ENCODE results near the gene TTC16.
A peak's percentile ranks its signal among the peaks of the same experiment; 100 is the strongest.

TTC16 gene

GRCh38 chr9:127715470-127716337 is at the start of gene TTC16, which contains the start of gene PTRH1:
Gene TTC16, plus strand, starts transcription at chr9:127716079. Its CDS starts 67 bp downstream, at chr9:127716146.
Gene PTRH1, minus strand, starts transcription at chr9:127715663. Its CDS starts 24 bp downstream, at chr9:127715639.
- peak; percentile 90 for DNase-seq

DNA sequence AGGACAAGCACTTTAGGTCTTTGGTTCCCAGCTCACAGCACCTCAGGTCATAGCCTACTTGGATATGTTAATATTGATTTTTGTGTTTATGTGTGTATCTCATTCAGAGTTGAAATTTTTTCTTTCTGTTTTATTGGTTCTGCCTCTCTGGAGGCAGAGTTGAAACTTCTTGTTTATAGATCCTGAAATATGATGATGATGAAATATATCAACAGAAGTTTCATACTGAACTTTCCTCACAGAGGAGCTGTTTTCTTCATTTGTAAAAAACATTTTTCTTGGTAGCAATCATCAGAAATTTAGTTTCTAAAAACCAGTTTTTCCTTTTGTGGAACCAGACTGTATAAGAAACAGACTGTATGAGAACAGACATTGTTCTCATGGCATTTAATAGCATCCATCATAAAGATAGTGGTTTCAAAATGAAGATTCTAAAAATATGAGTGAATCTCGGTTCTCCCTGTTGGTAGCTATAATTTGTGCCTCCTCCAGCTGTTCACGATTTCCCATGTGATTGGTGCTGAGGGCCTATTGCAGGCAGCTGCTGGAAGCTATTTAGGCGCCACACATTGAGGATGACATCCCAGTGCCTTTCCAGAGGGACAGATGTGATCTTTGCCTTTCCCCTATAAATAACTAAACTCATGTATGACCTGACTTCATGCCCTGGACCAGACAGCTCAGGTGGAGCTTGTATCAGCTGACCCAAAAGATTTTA is 48.6 kb upstream of the TTC16 start:
- no peak for DNase-seq

DNA sequence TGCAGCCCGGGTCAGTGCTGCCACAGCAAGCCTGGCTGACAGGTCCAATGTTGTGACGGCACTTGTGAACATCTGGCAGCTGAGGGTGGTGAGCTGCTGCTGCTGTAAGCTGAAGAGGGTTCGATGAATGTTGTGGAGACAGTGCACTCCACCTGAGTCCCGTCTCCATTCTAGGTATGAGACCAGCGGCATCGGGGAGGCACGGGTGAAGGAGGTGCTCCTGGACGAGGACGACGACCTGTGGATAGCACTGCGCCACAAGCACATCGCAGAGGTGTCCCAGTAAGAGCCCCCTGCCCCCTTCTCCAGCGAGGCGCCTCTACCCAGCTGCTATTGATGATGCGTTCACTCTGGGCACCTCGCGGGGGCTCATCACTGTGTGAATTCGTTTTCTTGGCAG is 48.0 kb upstream of the TTC16 start:
- DNase-seq = no peak

DNA sequence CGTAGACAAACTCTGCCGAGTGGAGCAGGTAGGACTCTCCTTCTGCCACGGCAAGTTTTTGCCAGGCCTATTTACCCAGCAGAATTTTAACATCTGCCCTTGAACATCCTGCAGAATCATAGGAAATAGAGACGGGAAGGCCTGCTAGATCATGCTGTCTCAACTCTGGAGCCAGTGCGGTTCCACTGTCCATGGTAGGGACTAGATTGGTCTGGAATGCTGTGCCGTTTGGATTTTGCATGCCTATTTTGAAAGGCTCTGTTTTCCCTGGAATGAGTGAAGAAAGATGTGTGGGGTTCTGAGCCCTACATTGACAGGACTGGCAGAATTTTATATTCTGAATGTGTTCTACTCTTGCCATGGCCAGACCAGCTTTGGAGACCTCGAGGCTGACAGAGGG is 42.6 kb upstream of the TTC16 start:
- DNase-seq = no peak

- no peak for DNase-seq
These were observed 39.2 kb upstream of the TTC16 start for GRCh38 chr9:127676638-127677037.

GRCh38 chr9:127679506-127679905 is 36.4 kb upstream of the TTC16 start:
- no peak for DNase-seq

DNA sequence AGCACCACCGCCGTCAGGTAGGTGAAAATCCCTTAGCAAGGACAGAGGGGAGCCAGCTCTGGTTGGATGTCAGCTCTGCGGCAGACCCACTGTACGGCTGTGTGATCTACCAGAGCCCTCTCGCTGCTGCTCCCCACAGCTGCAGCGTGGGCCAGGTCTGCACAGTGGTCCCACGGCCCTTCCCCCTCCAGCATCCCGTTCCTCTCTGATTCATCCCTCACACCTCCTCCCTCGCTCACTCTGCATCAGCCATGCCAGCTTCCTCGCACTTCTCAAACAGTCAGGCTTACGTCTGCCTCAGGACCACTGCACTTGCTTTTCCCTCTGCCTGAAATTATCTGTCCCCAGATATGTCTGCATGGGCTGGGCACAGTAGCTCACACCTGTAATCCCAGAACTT is 35.7 kb upstream of the TTC16 start:
- DNase-seq = no peak

- DNase-seq = no peak
These were observed 35.0 kb upstream of the TTC16 start for GRCh38 chr9:127680846-127681245.

- no peak for DNase-seq
These were observed 33.3 kb upstream of the TTC16 start for GRCh38 chr9:127682351-127683136.

- no peak for DNase-seq
These were observed 32.2 kb upstream of the TTC16 start for GRCh38 chr9:127683723-127684122.

- no peak for DNase-seq
These were observed 31.3 kb upstream of the TTC16 start for GRCh38 chr9:127684576-127684975.

DNA sequence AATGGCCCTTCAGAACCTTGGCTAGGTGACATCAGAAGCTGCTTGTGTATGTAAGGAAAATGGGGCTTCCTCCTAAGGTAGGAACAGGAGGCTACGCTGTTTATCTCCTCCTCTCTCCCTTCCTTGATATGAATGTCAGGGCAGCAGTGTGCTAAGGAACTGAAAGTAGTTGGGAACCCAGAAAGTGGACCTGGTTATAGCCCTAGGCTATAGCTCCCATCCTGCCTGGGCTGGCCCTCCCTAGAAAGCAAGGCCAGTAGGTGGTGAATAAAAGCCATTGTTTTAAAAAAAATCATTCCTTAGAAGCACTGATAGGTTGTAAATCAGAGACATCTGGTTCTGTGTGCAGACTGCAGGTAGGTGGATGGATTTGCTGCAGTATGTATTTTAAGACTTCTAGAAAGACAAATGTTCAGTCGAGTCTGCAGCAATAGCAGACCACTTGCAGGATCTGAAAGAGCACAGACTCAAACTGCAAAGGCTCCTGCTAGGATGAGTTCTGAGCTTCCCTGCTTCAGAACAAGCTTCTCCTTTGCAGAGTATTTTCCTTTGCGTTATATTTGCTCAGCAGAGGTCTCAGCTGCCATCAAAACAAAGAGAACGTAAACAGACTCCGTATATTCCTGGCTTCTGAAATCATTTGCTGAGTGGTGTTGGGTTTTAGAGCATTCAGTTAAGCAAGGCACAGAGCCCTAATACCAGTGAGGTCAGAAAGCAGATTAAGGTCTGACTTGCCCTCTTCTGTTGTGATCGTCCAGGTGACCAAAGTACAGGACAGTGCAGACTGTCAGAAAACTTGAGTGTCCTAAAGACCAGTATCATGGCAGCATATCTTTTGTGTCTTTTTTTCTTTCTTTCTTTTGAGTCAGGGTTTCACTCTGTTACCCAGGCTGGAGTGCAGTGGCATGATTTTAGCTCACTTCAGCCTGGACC is 29.2 kb upstream of the TTC16 start:
- DNase-seq = no peak

GRCh38 chr9:127689329-127690000 is 26.4 kb upstream of the TTC16 start:
- no peak for DNase-seq

GRCh38 chr9:127690735-127691134 is 25.1 kb upstream of the TTC16 start:
- no peak for DNase-seq

GRCh38 chr9:127692071-127692470 is 23.8 kb upstream of the TTC16 start:
- no peak for DNase-seq

GRCh38 chr9:127693143-127693542 is 22.7 kb upstream of the TTC16 start:
- no peak for DNase-seq

GRCh38 chr9:127693697-127694096 is 22.2 kb upstream of the TTC16 start:
- DNase-seq = no peak

DNA sequence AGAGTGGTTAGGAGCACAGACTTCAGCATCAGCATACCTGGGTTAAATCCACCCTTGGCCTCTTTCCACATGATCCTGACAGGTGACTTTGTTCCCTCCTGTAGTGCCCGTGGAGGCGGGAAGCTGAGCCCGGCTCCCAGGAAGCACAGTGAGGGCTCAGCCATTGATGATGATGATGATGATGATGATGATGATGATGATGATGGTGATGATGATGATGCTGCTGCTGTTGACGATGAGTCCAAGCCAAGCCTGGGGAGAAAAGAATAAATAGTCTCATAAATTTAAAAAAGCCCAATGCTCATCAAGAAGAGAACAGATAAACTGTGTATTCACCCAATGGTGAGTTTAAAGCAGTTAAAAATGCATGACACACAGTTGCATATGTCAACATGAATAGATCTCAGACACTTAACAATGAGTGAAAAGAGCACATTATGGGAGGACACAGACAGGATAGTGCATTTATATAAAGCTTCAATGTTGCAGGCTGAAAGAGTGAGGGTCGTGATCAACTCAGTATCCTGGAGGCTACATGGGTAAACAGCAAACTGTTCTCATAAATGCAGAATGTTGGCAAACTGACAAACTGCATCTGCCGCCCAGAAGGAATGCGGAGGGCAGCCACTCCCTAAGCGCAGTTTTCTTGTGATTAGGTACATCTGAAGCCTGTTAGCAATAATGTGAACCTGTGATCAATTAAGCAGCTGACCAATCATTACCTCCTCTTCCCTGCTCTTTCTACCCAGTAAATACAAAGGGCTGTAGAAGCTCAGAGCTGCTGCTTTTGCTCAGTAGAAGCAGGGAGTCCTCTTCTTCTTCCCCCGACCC is 20.8 kb upstream of the TTC16 start:
- DNase-seq = no peak

DNA sequence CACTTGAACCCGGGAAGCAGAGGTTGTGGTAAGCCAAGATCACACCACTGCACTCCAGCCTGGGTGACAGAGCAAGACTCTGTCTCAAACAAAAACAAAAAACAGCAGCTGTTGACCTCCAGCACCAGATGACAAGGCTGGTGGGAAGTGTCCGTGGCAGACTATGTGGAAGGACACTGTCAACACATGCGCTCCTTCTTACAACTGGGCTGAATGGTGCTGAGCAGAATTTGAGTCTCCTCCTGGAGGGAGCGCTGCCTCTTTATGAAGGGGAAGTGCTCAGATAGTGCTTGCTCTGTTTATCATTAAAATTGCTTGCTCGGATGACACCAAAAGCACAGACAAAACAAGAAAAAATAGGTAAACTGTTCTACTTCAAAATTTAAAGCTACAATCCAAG is 18.3 kb upstream of the TTC16 start:
- no peak for DNase-seq

DNA sequence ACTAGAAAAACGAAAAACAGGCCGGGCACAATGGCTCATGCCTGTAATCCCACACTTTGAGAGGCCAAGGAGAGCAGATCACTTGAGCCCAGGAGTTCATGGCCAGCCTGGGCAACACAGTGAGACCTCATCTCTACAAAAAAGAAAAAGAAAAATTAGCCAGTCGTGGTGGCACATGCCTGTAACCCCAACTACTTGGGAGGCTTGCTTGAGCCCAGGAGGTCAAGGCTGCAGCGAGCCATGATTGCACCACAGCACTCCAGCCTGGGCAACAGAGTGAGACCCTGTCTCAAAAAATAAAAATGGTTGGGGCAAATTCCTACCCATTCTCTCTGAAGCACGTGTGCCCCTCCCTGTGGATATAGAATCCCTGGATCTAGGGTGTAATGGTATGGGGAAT is 17.5 kb upstream of the TTC16 start:
- no peak for DNase-seq

All from DMS79 treated with DMSO at 0.1 percent for 48 hours (cell line).